Smooth muscle cell of the brain vasculature (primary cell): ENCODE measurements around the gene SGCE.

Source experiments
- DNase-seq: peaks from one replicate; pipeline ENCODE4 v3.0.0-alpha.2; 2012; ENCODE audit warnings: low read depth, low spot score

Gene SGCE

GRCh38 chr7:94571816-94572215, 84.1 kb downstream of the SGCE start:
- DNase-seq, result no peak

DNA sequence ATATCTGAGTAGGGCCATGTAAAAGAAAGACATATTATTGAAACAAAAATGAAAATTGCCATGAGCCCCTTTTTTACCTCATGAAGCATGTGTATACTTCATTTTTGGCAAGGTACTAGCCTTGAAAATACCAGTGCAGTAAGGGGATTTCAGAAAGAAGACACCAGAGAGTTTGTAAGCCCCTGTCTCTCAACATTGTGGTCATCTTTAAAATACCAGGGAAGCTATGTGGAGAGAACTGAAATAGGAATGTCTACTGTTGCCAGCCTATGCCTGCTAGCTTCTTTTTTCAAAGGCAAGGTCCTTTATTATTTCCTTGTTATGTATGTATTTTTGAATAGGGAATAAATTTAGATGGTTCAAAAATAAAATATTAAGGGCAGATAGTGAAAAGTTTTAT, 88.5 kb downstream of the SGCE start:
- DNase-seq, result no peak

DNA sequence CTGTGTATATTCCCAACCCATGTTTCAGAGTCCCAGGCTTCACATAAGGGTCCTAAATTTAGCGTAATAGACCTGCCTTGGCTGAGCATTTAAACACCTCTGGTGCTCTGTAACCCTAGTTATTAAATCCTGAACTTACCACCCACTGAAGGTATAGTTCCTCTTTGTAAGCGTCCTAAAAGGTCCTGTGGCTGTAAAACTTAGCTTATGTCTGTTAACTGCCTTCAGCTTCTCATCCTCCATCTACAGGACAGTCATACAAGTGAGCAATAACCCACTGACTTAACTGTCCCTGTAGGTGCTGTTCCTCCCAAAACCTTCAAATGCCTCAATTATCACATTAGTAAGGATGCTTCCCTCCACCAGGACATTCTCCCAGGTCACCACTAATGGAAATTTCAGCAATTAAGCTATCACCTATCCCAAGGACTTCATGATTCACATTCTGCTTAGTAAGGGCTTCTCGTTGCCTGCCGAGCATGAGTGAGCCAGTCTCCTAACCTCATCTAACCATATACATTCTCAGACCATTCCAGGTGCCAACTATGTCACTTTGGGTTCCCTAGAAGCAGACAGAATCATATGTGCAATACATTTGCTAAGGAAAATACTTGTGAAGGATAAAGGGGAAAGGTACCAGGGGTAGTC, 90.6 kb downstream of the SGCE start:
- DNase-seq, result no peak

- no peak for DNase-seq
These were observed 93.4 kb downstream of the SGCE start for GRCh38 chr7:94562525-94562924.

GRCh38 chr7:94561841-94562514, 94.0 kb downstream of the SGCE start:
- DNase-seq, result no peak

- DNase-seq, result no peak
These were observed 96.0 kb downstream of the SGCE start for GRCh38 chr7:94559972-94560371.

- no peak for DNase-seq
These were observed 98.7 kb downstream of the SGCE start for GRCh38 chr7:94557215-94557614.

- DNase-seq, result no peak
These were observed 99.9 kb downstream of the SGCE start for GRCh38 chr7:94556028-94556427.

- DNase-seq, result no peak
These were observed 108.8 kb downstream of the SGCE start for GRCh38 chr7:94547126-94547525.

- DNase-seq, result no peak
These were observed 115.5 kb downstream of the SGCE start for GRCh38 chr7:94540428-94540827.
